ENCODE measurements around the gene WWOX.
A peak's percentile ranks its signal among the peaks of the same experiment; 100 is the strongest.

WWOX gene

DNA sequence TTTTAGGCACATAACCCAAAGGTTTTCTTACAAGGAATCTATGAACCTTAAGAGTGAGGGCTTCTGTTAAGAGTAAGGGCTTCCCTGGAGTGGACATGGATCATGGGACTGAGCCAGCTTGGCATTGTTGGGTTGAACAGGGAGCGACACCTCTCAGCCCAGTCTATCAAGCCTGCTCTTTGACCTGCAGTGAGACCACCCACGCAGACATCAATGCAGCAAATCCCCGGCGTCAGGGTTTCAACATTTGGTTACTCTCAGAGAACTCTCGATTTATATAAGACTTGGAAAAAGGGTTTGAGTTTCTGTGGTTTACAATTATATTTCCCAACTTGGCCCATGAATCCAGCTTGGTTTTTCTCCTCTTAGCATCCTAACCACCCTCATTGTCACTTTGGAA is 299.9 kb downstream of the WWOX start:
- no peak for DNase-seq (ENCODE audit: low spot score)

DNA sequence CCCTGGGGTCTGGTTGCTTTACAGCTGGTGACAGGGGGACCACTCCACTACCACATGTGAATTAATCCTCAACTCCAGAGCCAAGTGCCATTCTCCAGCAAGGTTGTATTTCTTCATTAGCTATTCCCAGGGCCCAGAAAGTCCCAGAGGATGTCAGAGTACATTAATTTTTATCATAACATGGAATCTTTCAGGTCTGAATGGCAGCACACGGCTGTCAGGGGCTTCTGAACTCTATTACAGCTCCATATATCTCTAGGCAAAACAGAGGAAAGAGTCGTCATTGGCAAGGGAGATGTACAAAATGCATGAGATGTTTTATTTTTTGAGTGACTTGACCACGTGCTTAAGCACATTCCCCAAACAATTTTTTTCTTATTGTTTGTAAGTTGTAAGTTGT is 303.4 kb downstream of the WWOX start:
- no peak for DNase-seq (ENCODE audit: low spot score)

DNA sequence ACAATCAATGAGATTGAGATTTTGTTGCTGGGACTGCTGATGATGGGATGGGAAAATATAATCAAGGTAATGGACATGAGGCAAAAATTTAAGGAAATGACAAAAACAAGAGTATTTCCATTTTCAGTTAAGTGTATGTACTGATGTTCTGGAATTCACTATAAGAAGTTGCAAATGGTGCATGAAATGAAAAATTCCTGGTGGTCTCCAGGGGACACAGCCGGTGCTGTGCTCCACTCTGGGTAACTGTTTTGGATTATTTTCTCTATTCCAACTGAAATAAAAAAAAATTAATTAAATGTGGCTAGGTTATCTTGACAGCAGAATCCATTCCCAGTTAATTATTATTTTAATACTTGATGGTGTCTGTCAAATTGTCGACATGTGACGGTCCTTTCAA is 305.6 kb downstream of the WWOX start:
- no peak for DNase-seq (ENCODE audit: low spot score)

DNA sequence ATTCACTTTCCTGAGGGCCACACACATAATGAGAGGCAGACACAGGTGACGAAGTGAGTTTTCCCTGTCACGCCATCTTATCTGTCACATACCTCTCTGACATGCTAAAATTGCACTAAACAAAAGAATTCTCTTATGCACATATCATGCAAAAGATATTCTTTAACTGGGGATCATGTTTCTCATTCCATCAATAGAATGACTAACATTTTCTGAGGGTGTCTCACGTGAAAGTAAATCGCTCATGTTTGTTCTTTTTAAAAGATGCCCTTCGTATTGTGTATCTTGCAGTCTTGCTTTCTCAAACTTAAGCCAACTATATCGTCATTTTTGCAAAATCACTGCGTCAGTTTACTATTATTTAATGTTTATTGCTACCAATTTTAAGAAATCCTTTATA is 306.4 kb downstream of the WWOX start:
- no peak for DNase-seq (ENCODE audit: low spot score)

DNA sequence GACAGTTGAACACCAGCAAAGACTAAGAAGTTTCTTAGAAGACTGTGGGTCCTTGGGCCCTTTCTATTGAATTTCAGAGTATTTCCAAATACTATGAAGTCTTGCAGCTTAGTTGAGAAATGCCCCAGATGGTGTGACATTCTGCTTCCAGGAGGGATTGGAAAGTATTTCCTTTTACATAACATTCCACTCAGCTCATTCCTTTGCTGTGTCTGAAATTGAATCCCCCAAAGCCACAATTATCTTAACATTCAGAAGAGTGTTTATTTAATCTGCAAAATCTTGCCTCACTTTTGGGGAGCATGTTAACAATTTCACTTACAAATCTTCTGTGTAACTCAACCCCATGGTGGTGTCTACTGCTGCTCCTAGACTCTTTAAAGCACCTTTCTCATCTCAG is 307.7 kb downstream of the WWOX start:
- no peak for DNase-seq (ENCODE audit: low spot score)

DNA sequence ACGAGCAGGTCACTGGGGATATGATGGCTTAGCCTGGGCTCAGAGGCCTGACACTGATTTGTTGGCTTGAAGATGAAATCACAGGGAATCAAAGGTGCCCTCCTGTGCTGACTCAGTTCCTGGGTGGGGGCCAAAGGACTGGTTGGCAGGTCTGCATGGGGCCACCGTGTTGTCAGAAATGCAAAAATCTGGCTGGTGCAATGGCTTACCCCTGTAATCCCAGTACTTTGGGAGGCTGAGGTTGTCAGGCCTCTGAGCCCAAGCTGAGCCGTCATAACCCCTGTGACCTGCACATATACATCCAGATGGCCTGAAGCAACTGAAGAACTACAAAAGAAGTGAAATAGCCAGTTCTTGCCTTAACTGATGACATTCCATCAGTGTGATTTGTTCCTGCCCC is 314.2 kb downstream of the WWOX start:
- DNase-seq (ENCODE audit: low spot score) = no peak

DNA sequence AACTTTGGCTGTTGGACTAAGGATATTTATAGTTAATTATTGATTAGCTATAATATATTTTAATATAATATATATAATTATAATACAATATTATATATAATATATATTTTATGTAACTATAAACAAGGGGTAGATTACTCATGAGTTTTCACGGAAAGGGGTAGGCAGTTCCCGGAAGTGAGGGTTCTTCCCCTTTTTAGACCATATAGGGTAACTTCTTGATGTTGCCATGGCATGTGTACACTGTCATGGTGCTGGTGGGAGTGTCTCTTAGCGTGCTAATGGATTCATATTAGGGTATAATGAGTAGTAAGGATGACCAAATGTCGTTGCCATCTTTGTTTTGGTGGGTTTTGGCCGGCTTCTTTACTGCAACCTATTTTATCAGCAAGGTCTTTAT is 315.6 kb downstream of the WWOX start:
- no peak for DNase-seq (ENCODE audit: low spot score)

DNA sequence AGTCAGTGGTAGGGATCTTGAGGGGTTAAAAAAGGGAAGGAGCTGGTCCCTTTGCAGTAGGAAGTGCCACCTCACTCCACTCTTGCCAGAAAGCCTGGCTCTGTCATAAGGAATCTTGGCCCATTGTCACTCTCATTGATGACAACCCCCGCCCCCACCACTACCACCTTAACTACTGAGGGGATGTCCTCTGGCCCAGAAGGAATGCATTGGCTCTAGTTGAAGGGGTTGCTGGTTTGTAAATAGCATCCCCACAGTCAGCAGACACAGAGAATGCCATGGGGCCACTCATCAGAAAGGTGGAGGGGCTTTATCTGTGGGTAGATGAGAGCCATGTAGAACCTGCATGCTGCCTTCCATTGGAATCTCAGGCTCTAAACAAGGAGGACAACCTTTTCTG is 316.2 kb downstream of the WWOX start:
- no peak for DNase-seq (ENCODE audit: low spot score)

DNA sequence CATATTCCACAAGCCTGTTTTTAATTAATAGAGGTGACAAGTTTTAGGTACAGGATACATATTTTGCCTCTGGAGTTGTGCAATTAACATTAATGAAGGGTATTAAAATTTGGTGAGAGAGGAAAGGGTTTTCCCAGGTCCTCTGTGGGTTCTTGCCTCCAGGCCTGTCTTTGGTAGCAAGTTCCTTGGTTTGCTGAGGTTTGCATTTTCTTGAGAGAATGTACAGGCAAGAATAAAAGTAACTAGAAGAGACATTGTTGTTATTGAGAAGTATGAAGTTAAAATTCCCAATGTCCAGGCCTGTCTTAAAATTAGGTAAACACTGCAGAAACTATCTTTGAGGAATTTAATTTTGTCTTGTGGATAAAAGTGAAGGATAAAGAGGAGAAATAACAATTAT is 316.9 kb downstream of the WWOX start:
- no peak for DNase-seq (ENCODE audit: low spot score)

DNA sequence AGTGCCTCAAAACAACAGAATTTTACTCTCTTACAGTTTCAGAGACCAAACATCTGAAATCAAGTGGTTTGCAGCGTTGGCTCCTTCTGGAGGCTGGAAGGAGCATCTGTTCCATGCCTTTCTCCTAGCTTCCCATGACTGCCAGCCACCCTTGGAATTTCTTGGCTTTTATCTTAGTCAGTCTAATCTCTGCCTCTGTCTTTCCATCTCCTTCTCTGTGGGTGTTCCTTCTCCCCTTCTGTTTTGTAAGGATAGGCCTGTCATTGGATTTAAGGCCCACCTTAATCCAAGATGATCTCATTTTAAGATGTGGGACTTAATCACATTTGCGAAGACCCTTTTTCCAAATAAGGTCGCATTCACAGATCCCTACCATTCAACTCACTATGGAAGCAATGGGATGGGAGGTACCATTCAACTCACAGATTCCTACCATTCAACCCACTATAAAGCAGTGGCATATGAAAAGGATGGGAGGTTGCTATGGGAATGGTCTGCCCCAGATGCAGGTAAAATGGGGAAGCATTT is 321.8 kb downstream of the WWOX start:
- DNase-seq (ENCODE audit: low spot score) = no peak

DNA sequence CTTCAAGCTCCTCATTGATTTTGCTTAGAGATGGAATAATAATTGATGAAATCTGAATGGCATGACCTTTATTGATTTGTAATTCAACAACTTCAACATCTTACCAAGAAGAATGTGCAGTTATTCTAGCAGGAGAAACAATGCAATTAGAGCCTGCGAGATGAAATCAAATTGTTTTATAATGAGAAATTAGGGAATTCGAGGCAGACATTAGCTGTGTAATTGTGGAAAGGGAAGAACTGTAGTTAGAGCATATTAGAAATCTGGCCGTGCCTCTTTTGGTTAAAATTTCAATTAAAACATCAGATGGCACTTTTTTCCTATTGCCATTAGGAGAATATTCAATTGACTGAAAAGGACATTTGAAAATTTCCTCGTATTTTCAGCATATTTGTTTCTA is 325.8 kb downstream of the WWOX start:
- no peak for DNase-seq (ENCODE audit: low spot score)

DNA sequence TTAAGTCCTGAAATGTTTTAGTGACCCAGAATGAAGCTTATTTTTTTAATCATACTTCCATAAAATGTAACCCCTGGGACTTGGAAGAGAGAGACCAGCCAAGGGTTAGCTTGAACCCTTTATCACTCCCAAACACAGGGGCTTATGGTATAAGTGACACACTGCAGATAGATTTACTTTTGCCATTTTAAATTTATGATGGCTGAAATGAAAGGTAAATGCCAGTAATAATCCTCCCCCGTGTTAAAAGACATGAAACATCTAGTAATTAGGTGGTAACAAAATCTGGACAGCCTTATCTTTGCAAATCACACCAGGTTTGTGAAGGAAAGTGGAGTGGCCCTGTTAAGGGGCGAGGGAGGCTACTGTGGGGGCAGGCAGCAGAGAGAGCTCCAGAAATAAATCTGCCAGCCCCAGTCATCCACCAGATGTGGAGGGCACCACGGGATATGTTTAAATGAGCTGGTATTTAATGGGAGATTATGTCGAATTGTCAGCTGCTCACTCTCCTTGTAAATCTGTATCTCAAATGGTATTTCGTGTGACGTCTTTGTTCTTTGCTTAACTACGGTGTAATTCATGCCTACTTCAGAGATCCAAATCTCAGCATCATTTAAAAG is 326.5 kb downstream of the WWOX start:
- DNase-seq (ENCODE audit: low spot score) = no peak

DNA sequence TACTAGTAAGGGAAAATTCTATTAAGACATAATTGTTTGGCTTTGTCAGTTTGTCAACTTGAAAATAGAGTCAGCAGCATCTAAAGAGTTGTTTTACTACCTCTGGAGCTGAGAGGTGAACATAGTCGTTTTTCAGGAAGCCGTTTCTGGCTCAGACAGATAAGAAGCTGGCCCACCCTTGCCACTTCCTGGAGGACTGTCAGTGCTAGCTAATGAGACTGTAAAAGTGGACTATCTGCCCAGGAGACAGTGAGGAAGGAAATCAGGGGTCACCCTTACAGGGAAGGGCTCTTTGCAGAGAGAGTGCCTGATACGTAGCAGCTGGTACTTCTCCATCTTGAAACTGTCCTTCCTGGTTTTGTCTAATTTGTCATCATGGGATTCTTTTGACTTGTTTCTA is 328.7 kb downstream of the WWOX start:
- no peak for DNase-seq (ENCODE audit: low spot score)

DNA sequence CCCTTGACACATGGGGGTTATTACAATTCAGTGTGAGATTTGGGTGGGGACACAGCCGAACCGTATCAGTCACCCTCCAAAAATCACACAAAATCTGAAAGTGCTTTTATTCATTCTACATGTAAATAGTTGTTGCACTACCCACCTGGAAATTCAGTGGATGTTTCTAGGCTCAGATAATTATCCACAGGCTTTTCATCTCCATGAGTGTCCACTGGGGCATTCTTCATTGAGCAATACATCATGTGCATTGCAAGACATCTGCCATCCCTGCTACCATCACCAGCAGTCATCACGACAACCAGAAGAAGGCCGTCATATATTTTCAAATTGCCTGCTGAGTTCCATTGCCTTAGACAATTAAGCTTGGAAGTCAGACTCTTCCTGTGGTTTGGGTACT is 330.8 kb downstream of the WWOX start:
- DNase-seq (ENCODE audit: low spot score) = no peak

DNA sequence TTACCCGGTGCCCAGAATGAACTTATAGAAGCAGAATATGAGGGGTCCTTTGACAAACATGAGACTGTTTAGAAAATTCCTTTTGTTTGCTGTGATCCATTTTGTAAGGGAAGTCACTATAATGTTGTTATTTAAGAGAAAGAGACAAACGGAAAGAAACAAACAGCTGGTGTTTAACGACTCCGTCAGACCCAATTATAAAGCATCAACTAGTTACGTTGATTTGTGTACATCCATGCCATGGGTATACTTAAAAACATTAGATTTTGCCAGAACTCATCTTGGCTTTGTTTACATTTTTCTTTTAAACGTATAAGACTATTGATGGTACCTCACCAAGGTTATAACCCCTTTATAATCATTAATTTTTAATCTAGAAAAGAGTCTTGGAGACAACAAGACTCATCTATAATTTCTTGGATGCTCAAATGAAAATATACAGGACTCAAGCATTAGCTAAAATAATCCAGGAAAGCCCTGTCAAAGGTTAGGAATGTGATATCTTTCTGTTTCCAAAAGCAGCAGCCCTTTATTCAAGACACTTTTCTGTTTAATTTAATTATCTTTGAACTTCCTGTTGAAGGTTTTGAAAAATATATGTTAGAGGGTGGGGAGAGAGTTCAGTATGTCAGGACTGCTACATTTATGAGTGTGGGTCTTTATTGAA is 331.7 kb downstream of the WWOX start:
- no peak for DNase-seq (ENCODE audit: low spot score)

DNA sequence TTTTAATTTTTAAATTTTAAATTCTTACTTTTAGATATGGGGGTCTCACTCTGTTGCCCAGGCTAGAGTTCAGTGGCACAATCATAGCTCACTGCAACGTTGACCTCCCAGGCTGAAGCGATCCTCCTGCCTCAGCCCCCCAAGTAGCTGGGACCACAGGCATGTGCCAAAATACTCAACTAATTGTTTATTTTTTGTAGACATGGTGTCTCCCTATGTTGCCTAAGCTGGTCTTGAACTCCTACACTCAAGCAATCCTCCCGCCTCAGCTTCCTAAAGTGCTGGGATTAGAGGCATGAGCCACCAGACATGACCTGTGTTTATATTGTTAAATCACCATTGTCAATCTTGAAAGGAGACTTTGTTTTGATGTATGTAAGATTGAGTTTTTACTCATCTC is 332.2 kb downstream of the WWOX start:
- DNase-seq (ENCODE audit: low spot score) = no peak

DNA sequence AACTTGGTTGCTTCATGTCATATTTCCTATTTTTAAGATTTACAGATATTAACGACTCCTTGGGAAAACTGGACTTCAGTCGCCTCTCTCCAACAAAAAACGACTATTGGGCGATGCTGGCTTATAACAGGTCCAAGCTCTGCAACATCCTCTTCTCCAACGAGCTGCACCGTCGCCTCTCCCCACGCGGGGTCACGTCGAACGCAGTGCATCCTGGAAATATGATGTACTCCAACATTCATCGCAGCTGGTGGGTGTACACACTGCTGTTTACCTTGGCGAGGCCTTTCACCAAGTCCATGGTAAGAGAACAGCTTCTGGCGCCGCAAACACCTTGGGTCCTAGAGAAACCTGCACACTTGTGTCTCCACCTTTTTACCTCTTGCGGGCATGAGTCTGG is 333.0 kb downstream of the WWOX start:
- no peak for DNase-seq (ENCODE audit: low spot score)

DNA sequence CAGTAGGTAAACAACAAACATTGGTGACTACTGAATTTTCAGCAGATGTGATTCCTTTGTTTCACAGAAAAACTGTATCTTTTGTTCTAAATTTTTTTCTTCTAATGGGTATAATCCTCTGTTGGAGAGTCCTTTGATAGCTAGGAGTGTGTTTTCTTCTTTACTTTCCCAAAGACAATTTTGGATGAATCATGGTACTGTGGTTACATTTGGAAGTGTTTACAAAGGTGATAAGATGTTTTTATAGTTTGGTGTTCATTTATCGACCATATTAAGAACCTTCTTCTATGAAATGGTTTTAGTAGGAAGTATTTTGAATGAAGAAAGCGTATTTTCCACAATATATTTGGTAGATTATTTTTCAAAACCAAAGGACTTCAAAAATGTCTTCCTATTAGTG is 333.7 kb downstream of the WWOX start:
- DNase-seq (ENCODE audit: low spot score) = no peak

DNA sequence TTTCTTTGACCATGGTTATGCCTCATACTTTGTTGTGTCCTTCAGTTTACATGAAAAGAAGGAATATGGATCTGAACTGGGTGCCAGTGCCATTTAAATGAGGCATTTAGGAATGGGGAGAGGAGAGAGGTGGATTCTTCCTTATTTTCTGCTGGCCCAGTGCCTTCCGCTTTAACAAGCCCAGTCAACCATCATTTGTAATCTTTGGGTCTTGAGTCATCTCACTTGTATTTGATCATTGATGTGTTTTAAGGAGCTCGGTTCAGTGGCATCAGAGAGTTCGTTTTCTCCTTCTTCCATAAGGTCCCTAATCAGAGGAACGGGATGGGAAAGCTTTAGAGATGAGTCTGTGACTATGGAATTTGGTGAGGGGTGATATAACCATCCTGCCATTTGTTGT is 334.9 kb downstream of the WWOX start:
- DNase-seq (ENCODE audit: low spot score) = no peak

DNA sequence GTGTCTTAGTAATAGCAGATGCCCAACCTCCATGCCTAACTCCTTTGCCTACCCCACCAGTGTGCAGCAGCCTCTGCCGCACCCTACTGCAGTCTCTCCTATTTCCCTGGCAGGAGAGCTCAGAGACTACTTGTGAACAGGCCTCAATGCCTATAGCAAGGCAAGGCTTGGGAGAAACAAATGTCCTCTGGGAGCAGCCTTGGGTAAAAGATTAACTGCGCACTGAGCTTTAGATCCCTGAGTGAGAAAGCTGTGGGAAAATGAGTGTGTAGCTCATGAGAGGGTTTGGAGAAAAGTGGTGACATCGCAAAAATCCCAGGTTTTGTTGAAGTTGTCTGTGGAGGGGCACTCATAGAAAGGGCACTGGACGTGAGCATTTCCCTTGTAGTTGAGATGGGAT is 335.8 kb downstream of the WWOX start:
- no peak for DNase-seq (ENCODE audit: low spot score)

DNA sequence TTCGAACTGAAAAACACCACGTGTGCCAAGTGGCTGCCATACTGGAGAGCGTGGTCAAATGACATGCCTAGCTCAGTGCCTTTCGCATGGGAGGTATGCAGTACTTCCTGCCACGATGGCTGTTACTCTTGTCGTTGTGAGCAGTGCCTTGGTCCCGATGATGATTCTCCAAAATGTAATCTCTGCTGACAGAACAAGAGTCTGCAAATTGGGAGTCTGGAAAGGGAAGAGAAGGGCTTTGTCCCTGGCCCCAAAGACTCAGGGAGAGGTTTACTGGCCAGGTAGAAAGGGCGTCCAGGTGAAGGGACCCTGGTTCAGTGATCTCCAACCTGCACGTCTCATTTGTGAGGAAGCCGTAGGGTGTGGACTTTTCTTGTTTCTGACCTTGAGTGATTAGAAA is 336.6 kb downstream of the WWOX start:
- DNase-seq (ENCODE audit: low spot score) = no peak

DNA sequence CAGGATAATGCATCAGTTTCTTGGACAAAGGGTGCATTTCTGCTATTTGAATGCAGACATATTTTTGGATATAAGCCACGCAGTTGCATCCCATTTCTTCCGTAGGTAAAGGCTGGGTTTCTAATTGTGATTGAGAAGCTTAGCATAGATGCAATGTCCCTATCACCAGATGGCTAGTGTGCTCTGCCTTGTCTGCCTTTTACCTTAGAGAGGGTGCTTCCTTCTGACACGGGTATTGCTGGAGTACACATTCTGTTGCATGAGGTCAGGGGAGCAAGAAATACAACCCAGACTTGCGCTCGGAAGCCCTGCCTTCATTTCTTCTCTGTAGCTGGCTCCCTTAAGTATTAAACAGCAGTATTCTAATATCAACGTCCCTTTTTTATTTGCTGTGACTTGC is 337.4 kb downstream of the WWOX start:
- DNase-seq (ENCODE audit: low spot score) = no peak

DNA sequence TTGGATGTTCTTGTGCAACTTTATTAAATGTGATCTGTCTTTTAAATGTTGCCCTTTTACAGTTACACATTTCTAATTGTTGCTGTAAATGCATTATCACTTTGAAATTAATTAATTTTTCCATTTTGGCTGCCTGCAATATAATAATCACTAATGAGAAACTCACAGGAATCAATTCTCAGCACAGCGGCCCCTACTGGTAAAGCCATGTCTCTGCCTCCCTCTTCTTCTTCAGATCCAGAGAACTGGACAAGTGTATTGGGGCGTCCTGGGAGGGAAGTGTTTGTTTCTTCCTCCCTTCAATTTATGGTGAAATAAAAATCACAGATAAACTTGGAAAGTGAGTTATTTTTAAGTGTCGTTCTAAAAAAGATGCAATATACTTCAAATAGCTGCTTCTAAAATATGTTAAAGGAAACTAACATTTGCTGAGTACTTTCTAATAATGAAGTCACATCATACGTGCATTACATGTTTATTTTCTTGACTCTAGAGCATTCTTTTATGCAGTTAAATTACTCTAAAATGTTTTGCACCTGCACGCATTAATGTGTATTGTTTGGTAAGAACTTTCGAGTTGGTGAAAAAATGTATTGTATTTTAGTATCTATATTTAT is 338.0 kb downstream of the WWOX start:
- peak; percentile 8 for DNase-seq (ENCODE audit: low spot score)

DNA sequence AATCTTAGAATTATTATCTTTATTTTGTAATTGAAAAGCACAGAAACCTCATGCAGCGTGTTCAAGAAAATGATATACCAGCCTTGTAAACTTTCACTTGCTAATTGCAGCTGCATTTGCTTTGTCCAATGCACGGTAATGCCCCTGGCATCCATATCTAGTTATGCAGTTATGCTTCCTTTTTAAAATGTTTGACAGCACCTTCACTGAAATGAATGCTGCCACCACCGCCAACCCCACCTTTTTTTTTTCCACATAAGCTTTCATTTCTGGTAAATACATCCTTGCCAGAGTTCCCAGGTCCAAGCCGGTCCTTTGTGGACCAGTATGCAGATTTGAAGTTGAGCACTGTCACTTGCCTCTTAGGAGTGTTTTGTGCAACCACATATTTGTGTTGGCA is 338.8 kb downstream of the WWOX start:
- DNase-seq (ENCODE audit: low spot score) = no peak
